Muscle layer of duodenum (tissue), 2 donors: ENCODE measurements around the gene HMOX1.
"Not testable (repeated sequence)": the region's sequence is repeated elsewhere in the genome, so short reads cannot be mapped to it uniquely, and the experiment has no call there.

Source experiments
- H3K27ac ChIP-seq: one replicate; pipeline ENCODE4 v1.7.0; 2013; ENCODE audit warnings: mild to moderate bottlenecking, low read length
- H3K27me3 ChIP-seq: one replicate; pipeline ENCODE4 v1.7.0; 2013; ENCODE audit warnings: low read depth, mild to moderate bottlenecking, control low read depth, low read length
- H3K36me3 ChIP-seq, 2 donors: one replicate each; pipeline ENCODE4 v1.7.0; 2013; ENCODE audit warnings: low read length in 2 of 2, control low read depth in 1 of 2, mild to moderate bottlenecking in 1 of 2; ENCODE audit not compliant: insufficient read depth in 2 of 2, control insufficient read depth in 1 of 2
- H3K4me1 ChIP-seq, 2 donors: one replicate each; pipeline ENCODE4 v1.7.0; 2013; ENCODE audit warnings: low read length in 2 of 2, mild to moderate bottlenecking in 2 of 2, control low read depth in 1 of 2, moderate library complexity in 1 of 2; ENCODE audit not compliant: insufficient read depth in 2 of 2, control insufficient read depth in 1 of 2
- H3K4me3 ChIP-seq, 2 donors: one replicate each; pipeline ENCODE4 v1.7.0; 2013; ENCODE audit warnings: low read length in 2 of 2, low read depth in 1 of 2, mild to moderate bottlenecking in 1 of 2
- H3K9me3 ChIP-seq, 2 donors: one replicate each; pipeline ENCODE4 v1.7.0; 2013; ENCODE audit warnings: low read length in 2 of 2, control low read depth in 1 of 2, mild to moderate bottlenecking in 1 of 2; ENCODE audit not compliant: control insufficient read depth in 1 of 2
- donor health status: healthy.

The HMOX1 gene

DNA sequence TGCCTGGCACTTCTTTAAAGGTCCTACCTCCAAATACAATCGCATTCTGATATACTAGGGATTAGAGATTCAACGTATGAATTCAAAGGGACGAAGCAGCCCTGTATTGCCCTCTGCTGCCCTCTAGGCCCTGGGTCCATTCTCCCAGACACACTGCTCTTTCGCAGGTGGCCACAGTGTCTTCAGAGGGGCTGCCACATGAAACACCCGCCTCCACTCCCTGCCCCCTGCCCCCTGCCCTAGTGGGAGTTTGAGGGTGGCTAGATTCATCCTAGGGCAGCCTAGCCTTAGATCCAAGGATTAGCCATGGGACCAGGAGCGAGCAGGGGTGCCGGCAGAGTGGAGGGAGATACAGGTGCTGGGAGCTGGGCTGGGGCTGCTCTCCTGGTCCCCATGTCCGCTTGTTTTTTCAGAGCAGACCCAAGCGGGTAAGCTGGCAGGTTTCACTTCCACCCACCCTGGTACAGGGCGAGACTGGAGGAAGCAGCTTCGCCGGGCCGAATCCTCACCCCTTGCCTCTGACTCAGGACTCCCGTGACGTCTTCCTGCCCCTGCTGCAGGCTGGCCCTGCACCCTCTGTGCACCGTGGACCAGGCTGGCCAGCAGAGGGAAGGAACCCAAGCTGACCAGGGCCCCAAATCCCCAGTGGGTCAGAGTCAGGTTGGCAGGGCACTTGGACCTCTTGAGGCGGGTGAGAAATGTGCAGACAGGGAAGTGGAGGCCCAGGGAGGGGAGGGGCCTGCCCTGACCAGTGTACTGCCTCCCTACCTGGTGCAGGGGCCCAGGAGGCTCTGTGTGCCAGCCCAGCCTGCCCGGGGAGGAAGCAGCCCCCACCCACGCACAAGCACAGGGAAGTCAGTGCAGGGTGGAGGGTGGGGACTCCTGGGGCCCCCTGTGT, 28.4 kb upstream of the HMOX1 start:
- H3K36me3 ChIP-seq: peaks cover 5 to 11% of the 10 kb centered on the region in 2 donors
- no peak overlapping the region for H3K27ac ChIP-seq
- peaks cover 11 to 15% of the 10 kb centered on the region in 2 donors for H3K4me1 ChIP-seq
- no peaks in the 10 kb centered on the region for H3K27me3 ChIP-seq
- H3K4me3 ChIP-seq: no peak overlapping the region
- no peaks in the 10 kb centered on the region for H3K9me3 ChIP-seq

DNA sequence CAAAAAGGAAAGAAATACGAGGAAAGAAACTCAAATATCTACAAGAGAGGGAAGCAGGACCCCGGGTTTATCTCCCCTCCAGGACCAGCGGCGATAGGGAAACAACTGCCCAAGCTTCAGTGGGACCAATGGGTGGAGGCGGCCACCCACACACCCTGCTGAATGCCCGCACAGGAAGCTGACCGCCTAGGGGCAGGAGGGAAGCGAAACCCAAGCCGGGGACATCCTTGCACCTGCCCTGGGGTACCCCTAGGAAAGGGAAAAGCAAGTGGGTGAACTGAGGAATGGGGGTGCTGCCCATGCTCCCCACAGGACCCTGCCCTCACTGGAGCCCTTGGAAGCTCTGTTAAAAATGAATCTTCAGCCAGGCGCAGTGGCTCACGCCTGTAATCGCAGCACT, 27.6 kb upstream of the HMOX1 start:
- Histone ChIP-seq H3K4me1 (peaks cover 11 to 15% of the 10 kb centered on the region in 2 donors), H3K27ac (no peak overlapping the region), H3K4me3 (no peak overlapping the region), H3K27me3 (no peaks in the 10 kb centered on the region), H3K36me3 (peaks cover under 1 to 2% of the 10 kb centered on the region in 2 donors), H3K9me3 (no peaks in the 10 kb centered on the region)

DNA sequence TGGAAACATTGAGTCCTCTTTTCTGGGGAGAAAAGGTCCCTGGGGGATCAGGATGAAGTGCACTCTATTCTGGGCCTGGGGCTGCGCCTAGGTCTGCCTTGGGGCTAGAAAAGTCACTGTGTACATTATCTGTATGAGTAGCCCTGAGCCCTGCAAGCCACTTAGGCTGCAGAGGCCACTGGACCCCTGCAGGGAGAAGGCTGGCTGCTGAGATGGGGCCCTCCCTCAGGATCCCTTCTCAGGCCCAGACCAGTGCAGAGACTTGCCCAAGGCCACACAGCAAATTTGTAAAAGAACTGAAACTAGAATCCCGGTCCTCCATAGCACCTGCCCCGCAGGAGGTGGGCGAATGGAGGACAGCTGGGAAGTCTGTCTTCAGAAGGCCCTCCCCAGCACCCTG, 26.8 kb upstream of the HMOX1 start:
- Histone ChIP-seq H3K27ac (no peak overlapping the region), H3K4me1 (peaks cover 11 to 15% of the 10 kb centered on the region in 2 donors), H3K27me3 (no peaks in the 10 kb centered on the region), H3K9me3 (no peaks in the 10 kb centered on the region), H3K36me3 (no peaks in the 10 kb centered on the region), H3K4me3 (no peak overlapping the region)

DNA sequence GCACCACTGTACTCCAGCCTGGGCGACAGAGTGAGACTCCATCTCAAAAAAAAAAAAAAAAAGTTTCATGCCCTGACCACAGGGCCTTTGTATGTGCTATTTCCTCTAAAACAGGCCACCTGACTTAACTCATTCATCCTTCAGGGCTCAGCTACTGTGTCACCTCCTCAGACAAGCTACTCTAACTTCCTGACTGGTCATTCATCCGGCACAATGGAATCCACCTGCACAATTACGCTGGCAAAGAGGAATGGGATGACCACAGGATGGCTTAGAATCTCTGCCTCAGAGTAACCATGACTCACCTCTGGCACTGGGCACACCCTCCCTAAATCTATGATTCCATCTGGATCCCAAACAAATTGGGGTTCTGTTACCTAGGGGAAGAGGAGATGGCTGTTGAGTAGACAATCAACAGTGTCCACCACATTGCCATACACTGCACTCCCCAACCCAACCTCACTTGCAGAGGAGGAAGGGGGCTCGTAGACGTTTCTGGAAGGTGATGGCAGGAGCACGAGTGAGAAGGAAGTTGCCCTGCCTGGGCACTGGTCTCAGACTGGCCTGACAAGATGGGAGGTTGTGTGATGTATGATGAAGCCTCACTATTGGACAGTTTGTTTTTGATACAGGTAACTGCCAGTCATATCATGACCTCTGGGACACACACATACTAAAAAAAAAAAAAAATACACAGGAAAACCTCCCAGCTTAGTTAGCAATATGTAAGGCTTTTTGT, 22.8 kb upstream of the HMOX1 start:
- Histone ChIP-seq H3K36me3 (no peaks in the 10 kb centered on the region), H3K9me3 (no peaks in the 10 kb centered on the region), H3K4me3 (no peak overlapping the region), H3K27ac (no peak overlapping the region), H3K4me1 (no peaks in the 10 kb centered on the region), H3K27me3 (no peaks in the 10 kb centered on the region)

DNA sequence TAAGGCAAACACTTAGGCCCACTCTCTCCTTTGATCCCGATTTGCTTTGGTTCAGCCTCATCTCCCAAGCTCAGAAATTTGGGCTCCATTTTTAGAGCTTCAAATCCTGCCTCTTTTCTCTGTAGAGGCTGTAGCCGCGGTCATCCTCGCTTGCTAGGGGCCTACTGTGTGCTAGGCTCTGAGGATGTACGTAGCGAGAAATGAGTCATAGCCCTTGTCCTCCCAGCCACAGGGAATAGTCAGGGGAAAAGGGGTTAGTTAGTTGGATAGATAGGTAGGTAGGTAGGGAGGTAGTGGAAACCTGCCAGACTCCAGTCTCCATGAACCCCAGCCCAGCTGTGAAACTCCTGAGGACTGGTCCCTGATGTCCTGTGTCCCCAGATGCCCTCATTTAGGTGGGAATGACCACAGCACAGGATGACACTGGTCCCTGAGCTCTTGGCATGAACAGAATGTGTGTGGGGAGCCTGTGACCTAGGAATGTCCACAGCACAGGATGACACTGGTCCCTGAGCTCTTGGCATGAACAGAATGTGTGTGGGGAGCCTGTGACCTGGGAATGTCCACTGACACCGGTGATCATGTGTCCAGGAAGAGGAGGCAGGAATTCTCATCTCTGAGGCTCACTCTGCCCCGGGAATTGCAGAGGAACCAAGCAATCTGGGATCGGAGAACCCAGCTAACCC, 21.4 kb upstream of the HMOX1 start:
- H3K36me3 ChIP-seq: no peaks in the 10 kb centered on the region
- H3K9me3 ChIP-seq: no peaks in the 10 kb centered on the region
- no peak overlapping the region for H3K4me3 ChIP-seq
- no peaks in the 10 kb centered on the region for H3K4me1 ChIP-seq
- no peaks in the 10 kb centered on the region for H3K27me3 ChIP-seq
- H3K27ac ChIP-seq: no peak overlapping the region

DNA sequence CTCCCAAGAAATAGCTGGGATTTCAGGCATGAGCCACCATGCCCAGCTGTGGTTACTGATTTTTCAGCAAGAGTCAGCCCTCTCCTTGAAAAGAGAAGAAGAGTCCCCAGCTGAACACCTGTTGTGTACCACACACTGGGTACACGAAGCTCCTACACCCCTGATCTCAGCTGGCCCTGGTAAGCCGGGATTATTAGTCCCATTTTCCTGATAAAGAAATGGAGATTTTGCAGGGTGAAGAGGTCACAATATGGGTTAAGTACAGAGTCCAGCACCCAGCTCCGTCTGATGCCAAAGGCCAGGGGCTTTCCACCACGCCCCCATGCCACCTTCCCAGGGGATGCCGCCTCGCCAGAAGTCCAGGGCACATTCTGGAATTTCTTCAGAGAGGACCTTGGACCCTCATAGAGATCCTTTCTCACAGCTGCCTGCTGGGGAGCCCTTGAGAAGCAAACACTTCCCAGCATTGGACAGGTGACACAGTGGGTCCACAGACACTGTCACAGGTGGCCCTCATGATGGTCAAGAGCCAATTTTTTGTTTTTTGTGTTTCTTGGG, 19.8 kb upstream of the HMOX1 start:
- H3K4me3 ChIP-seq: no peak overlapping the region
- H3K9me3 ChIP-seq: no peaks in the 10 kb centered on the region
- H3K27me3 ChIP-seq: no peaks in the 10 kb centered on the region
- no peaks in the 10 kb centered on the region for H3K4me1 ChIP-seq
- H3K27ac ChIP-seq: no peak overlapping the region
- H3K36me3 ChIP-seq: no peaks in the 10 kb centered on the region

DNA sequence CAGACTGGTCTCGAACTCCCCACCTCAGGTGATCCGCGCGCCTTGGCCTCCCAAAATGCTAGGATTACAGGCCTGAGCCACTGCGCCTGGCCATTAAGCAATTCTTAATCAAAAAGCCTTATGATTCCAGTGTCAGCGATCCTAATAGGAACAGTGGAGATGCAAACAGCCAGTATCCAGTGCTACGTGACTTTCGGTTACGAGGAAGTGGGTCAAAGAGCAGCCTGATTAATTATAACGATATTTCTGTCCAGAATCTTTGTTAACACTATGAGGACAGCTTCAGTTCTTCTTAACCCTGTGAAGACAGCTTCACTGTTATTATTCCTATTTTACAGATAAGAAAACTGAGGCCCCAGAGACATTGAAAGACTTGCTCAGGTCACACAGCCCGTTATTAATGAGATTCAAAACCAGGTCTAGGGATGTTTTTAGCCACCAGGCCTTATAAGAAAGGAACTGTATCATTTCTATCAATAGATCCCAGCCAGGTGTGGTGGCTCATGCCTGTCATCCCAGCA, 17.3 kb upstream of the HMOX1 start:
- Histone ChIP-seq H3K27ac (no peak overlapping the region), H3K27me3 (no peaks in the 10 kb centered on the region), H3K4me1 (peaks cover 0 to 2% of the 10 kb centered on the region in 2 donors), H3K36me3 (no peaks in the 10 kb centered on the region), H3K4me3 (no peak overlapping the region), H3K9me3 (no peaks in the 10 kb centered on the region)

DNA sequence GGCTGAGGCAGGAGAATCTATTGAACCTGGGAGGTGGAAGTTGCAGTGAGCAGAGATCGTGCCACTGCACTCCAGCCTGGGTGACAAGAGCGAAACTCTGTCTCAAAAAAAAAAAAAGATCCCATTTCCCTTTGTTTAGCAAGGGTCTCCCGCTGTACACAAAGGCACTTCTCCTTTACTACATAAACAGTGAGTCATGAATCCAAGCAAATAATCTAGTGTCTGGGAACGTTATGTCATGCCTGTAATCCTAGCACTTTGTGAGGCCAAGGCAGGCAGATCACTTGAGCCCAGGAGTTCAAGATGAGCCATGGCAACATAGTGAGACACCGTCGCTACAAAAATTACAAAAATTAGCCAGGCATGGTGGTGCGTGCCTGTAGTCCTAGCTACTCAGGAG, 16.7 kb upstream of the HMOX1 start:
- H3K27ac ChIP-seq, H3K27me3 ChIP-seq, H3K36me3 ChIP-seq, H3K4me3 ChIP-seq, H3K4me1 ChIP-seq, H3K9me3 ChIP-seq: not testable (repeated sequence)

DNA sequence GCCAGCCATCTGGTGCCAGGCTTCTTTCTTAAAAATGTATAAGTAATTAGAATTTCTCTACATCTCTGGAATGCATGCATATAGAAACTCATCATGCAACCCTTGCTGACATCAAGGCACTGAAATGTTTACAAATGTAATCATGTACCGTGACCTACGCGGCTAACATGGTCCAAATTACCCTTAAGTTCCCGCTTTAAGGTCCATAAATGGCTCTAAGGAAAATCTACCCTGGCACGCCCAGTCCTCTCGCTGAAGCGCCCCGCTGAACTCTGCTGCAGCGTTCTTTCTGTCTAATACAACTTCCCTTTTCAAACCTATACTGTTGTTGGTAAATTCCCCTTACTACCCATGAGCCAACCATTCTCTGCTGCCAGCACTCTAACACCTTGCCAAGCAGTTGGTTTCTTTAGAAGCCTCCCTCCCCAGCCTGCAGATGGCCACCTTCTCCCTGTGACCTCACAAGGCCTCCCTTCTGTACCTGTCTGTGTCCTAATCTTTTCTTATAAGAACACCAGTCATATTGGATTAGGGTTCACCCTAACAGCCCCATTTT, 13.5 kb upstream of the HMOX1 start:
- Histone ChIP-seq H3K27ac (peak overlapping the region; percentile 39), H3K4me1 (peaks cover 2 to 4% of the 10 kb centered on the region in 2 donors)

DNA sequence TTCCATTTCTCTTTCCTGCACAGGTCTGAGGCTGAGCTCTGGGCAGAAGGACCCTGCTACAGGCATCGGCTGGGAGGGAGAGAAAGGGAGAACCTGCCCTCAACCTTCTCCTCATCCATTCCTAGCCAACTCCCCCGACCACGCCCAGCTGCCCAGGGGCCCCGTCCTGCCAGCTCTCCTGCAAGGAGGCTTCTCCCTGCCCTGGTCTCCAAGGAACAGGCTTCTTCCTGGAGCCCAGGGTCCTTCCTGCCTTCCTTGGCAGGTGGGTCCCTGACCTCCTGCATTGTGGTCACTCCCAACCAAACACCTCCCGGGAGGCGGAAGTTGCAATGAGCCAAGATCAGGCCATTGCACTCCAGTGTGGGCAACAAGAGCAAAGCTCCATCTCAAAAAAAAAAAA, 12.5 kb upstream of the HMOX1 start:
- H3K9me3 ChIP-seq: no peaks in the 10 kb centered on the region
- no peaks in the 10 kb centered on the region for H3K27me3 ChIP-seq
- no peak overlapping the region for H3K4me3 ChIP-seq
- no peak overlapping the region for H3K27ac ChIP-seq
- no peaks in the 10 kb centered on the region for H3K36me3 ChIP-seq
- peaks cover 2 to 4% of the 10 kb centered on the region in 2 donors for H3K4me1 ChIP-seq

More for the DNA sequence above, 13.5 kb upstream of the HMOX1 start:
- Histone ChIP-seq H3K9me3 (no peaks in the 10 kb centered on the region), H3K36me3 (no peaks in the 10 kb centered on the region), H3K4me3 (no peak overlapping the region), H3K27me3 (no peaks in the 10 kb centered on the region)
